GM20431 (cell line): ENCODE measurements around the gene PSMD8.
"Not testable (repeated sequence)": the region's sequence is repeated elsewhere in the genome, so short reads cannot be mapped to it uniquely, and the experiment has no call there.

Experiments used
- in situ Hi-C: fragments of 300-500 bp; cut with MseI, MboI; formaldehyde crosslinking; loops from one replicate; pipeline ENCODE4 v1.15.0; 2020; ENCODE audit warnings: low sequenced_read_pairs; ENCODE audit not compliant: unreplicated experiment

The PSMD8 gene

GRCh38 chr19:38360839-38361631 lies 13.3 kb upstream of the PSMD8 start:
- in situ Hi-C loops: no loop called here

- in situ Hi-C loops: no loop called here
Observed at GRCh38 chr19:38361633-38362075, 12.7 kb upstream of the PSMD8 start.

- in situ Hi-C loops: no loop called here
Observed at GRCh38 chr19:38362076-38362945, 12.1 kb upstream of the PSMD8 start.

GRCh38 chr19:38362946-38363688 lies 11.3 kb upstream of the PSMD8 start:
- in situ Hi-C loops: not testable (repeated sequence)

GRCh38 chr19:38367041-38367440 lies 7.3 kb upstream of the PSMD8 start:
- in situ Hi-C loops: no loop called here

GRCh38 chr19:38369584-38369983 lies 4.8 kb upstream of the PSMD8 start:
- in situ Hi-C loops: no loop called here

GRCh38 chr19:38370299-38370698 lies 4.1 kb upstream of the PSMD8 start:
- in situ Hi-C loops: no loop called here

- in situ Hi-C loops: no loop called here
Observed at GRCh38 chr19:38371081-38371480, 3.3 kb upstream of the PSMD8 start.

GRCh38 chr19:38373907-38374331 lies 452 bp upstream of the PSMD8 start:
- in situ Hi-C loops: no loop called here

GRCh38 chr19:38375098-38375493 lies 725 bp downstream of the PSMD8 start:
- in situ Hi-C loops: no loop called here

- in situ Hi-C loops: no loop called here
Observed at GRCh38 chr19:38375748-38376147, 1.4 kb downstream of the PSMD8 start.

GRCh38 chr19:38376576-38376975 lies 2.2 kb downstream of the PSMD8 start:
- in situ Hi-C loops: no loop called here

- in situ Hi-C loops: no loop called here
Observed at GRCh38 chr19:38377052-38377451, 2.7 kb downstream of the PSMD8 start.

- in situ Hi-C loops: no loop called here
Observed at GRCh38 chr19:38378866-38379265, 4.5 kb downstream of the PSMD8 start.

GRCh38 chr19:38381138-38381537 lies 6.8 kb downstream of the PSMD8 start:
- in situ Hi-C loops: no loop called here

- in situ Hi-C loops: no loop called here
Observed at GRCh38 chr19:38383184-38383583, 8.8 kb downstream of the PSMD8 start.

GRCh38 chr19:38383743-38384142 lies 9.4 kb downstream of the PSMD8 start:
- in situ Hi-C loops: no loop called here

GRCh38 chr19:38384209-38385027 lies 10.0 kb downstream of the PSMD8 start:
- in situ Hi-C loops: no loop called here

GRCh38 chr19:38385057-38385803 lies 10.9 kb downstream of the PSMD8 start:
- in situ Hi-C loops: no loop called here
